Urothelium cell line (cell line): Measurements from ENCODE around the gene RPTOR.
"Not testable (repeated sequence)": the region's sequence is repeated elsewhere in the genome, so short reads cannot be mapped to it uniquely, and the experiment has no call there.

Experiments
- DNase-seq: peaks from one replicate; pipeline ENCODE4 v3.0.0; 2011; ENCODE audit warnings: low spot score, mixed read lengths
- FAIRE-seq: peaks from 2 replicates; lab custom pipeline; 2011; peaks lifted over from hg19 to GRCh38; lab: Jason Lieb, UNC

Gene RPTOR

DNA sequence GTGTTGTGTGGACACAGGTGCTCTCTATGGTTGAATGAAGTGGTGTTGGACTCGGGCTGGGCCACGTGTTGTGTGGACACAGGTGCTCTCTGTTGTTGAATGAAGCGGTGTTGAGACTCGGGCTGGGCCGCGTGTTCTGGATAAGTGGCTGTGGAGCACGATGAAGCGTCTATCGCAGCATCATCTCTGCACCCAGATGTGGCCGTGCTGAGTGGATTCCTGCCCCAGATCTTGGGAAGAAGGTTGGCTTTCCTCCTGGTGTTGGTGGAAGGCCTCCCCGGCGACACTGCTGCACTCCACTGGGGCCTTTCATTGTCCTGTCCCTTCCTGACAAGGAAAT is 69.1 kb downstream of the RPTOR start:
- DNase-seq (no peak), FAIRE-seq (peak; percentile 83)

DNA sequence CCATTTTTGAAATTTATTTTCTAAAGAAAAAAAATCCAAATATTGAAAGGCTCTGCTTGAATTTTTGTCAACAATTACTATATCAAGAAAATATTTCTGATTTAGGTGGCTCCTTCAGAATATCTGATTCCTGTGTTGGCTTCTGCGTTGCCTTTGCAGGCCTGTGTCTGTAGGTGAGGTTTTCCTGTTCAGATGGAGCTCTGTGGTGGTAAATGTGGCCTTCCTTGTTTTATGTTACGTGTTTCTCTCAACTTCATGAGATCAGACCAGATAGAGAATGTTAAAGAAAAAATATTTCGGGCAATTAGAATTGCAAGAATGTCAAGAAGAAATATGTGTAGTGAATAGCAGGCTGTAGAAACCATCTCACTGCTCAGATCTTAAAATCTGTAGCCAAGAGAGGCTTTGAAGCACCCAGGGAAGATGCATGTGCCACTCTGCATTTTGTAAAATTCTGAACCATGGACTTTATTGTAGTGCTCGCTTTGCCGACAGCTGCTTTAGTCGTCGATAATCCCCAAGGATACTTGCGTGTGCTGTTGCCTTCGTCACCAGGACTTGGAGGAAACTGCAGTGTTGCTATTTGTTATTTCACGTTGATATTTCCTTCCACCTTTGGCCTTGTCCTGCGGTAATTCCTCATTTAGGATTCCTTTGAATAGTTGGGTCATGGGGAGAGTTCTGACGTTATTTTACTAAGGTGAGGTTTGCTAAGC is 69.9 kb downstream of the RPTOR start:
- DNase-seq, result no peak
- no peak for FAIRE-seq

DNA sequence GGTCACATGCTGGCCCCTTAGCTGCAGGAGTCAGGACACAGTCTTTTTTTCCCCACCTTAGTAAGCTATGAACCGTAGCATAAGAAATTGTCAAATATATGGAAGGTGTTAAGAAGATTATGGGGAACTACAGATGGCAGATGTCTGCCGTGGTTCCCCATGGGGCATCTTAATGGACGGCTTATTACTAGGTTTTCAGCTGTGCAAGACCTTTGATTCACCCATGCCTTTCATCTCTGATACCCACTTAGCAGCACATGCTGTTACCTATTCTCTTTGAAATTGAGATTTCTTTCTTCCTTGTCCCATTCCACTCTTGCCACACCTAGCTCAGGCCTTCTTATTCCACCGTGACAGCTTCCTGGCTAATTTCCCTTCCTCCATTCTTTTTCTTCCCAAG is 70.7 kb downstream of the RPTOR start:
- DNase-seq (no peak), FAIRE-seq (no peak)

DNA sequence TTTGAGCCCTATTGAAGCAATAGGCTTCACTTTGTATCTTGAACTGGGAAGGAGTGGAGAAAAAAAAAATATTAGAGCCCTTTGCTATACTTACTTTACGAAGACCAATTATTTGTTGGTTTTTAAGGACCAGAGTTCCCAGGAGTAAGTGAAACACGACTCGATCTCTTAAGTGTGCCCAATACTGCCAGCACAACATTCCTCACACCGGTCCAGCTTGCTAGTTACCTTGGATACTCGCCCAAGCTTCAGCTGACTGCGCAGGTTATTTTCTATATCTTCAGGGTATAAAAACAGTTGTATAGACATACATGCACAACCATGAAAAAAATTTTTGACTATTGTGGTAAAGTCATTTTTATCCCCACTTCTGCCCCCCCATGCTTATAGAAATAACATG is 72.1 kb downstream of the RPTOR start:
- DNase-seq (no peak), FAIRE-seq (no peak)

DNA sequence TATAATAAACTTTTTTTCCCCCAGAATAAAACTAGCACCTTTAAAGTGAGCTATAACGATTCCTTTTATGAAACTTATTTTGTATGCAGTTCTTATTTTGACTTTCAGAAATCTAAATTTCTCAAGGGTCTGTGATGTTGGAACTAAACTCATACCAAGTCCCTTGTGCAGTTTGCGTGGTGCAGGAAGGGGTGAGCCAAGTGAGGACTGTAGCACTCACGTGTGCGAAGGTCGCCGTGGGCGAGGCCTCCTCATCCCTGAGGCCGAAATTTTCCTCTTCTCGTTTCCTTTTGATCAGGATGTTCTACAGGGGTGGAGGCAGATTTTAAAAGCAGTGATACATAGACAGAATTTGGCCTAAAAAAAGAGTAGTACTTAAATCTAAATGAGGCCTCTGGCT is 73.7 kb downstream of the RPTOR start:
- FAIRE-seq (no peak), DNase-seq (no peak)

DNA sequence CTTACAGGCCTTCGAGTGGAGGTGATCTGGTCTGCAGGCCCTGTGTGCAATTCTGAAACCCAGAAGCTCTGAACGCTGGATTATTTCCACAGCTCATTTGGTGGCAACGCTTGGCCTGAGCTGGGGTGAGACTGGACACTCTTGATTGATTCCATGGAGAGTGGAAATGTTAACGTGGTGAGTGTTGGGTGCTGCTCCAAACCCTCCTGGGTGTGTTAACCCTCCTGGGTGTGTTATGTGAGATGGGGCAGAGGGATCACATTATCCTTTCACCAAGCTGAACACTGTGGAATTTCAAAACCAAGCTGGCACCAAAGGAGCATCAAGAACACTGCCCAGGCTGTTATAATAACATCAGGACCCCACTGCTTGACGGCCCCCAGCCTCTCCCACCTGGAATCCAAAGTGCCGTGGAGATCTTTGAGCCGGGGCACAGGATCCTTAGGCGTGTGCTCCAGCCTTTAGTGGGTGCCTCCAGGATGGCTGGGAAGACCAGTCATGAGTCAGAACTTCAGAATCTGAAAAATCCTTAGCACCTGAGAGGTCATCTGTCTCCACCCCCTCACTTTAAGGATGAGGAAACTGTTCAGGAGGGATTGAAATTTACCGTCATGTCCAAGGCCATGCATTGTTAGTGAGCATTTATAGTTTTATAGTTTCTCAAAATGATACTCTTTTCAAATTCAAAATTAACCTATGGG is 75.0 kb downstream of the RPTOR start:
- no peak for FAIRE-seq
- peak; percentile 95 for DNase-seq

DNA sequence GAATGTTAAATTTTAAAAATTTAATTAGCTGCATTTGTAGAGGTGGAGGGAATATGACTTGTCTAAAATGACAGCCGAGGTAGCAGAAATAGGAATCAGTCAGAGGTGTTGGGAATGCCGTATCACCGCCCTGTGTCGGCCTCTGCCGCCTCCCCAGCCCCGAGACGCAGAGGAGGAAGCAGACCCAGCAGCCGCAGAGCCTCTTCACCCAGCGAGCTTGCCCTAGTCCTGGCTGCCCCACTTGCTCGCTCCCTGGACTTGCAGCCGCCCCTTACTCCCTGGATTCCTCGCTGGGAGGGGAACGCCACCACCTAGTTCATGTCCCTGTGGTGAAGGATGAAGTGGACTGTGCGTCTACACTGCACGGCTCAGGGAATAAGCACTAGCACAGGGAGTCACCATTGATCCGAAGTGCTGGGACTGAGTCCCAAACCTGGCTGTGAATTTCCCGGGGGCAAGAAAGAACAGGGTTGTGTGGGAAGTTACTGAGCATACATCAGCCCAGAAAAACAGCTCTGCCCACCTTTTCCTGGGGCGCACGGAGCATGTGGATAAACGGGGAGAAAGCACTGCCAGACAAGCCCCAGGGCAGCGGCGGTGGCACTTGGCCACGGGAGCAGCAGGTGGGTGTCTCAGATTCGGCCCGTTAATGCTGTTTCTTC is 76.8 kb downstream of the RPTOR start:
- peak; percentile 83 for FAIRE-seq
- DNase-seq, result no peak

DNA sequence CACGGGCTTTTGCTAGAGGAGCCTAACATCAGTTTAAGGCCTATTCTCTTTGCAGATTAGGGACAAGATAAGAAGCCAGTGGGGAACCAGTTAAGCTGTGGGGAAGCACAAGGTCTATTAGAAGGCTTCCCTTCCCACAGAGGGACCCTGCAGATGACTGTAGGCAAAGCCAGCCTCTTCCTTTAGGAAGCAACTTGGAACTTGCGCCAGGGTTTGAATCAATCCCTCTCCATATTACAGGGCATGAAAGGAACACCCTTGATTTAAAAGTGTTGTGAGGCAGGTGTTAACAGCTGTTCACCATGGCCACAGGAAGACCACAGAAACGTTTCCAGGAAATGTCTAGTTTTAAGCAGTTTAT is 77.3 kb downstream of the RPTOR start:
- DNase-seq (no peak), FAIRE-seq (no peak)

DNA sequence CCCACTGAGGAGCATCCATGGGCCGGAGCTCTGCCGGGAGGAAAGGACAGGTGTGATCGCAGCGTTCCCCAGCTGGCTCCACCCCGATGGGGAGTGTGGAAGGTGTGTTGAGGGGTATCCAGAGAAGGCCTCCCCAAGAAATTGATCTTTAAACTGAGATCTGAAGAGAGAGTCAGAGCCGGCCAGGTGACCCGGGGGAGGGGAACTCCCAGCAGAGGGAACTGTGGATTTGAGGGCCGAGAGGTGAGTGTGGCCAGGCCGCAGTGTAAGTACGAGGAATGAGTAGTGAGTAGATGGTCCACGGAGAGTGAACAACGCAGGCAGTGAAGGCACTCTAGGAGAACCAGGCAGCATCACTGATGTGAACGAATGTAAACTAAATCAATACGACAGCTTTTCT is 80.2 kb downstream of the RPTOR start:
- DNase-seq (no peak), FAIRE-seq (peak; percentile 42)

DNA sequence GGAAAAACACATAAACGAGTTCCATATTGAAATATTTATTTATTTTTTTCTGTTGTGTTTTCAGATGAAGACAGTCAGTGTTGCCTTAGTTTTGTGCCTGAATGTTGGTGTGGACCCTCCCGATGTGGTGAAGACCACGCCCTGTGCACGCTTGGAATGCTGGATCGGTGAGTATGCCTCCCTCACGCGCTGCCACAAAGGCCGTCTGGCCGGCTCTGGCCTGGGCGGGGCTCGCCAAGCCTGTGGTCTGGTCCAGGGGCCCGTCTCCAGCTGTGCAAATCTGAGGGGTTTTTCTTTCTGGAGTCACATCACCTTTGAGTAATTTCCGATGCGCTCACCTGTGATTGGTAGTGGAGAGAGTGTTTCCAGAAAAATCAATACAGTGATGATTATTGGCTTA is 81.0 kb downstream of the RPTOR start:
- DNase-seq (peak; percentile 88), FAIRE-seq (peak; percentile 53)

DNA sequence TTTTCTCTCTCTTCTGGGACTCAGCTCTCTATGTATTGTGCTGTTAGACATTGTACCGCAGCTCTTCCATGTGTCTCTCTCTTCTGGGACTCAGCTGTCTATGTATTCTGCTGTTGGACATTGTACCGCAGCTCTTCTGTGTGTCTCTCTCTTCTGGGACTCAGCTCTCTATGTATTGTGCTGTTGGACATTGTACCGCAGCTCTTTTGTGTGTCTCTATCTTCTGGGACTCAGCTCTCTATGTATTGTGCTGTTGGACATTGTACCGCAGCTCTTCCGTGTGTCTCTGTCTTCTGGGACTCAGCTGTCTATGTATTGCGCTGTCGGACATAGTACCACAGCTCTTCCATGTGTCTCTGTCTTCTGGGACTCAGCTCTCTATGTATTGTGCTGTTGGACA is 84.2 kb downstream of the RPTOR start:
- not testable (repeated sequence) for FAIRE-seq, DNase-seq

DNA sequence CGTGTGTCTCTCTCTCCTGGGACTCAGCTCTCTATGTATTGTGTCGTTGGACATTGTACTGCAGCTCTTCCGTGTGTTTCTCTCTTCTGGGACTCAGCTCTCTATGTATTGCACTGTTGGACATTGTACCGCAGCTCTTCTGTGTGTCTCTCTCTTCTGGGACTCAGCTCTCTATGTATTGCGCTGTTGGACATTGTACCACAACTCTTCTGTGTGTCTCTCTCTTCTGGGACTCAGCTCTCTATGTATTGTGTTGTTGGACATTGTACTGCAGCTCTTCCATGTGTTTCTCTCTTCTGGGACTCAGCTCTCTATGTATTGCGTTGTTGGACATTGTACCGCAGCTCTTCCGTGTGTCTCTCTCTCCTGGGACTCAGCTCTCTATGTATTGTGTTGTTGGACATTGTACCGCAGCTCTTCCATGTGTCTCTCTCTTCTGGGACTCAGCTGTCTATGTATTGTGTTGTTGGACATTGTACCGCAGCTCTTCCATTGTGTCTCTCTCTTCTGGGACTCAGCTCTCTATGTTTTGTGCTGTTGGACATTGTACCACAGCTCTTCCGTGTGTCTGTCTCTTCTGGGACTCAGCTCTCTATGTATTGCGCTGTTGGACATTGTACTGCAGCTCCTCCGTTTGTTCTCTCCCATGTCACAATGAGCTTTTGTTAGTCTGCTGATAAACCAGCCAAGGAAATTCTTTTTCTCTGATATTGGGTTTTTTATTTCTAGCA is 84.8 kb downstream of the RPTOR start:
- DNase-seq (no peak), FAIRE-seq (peak; percentile 65)

DNA sequence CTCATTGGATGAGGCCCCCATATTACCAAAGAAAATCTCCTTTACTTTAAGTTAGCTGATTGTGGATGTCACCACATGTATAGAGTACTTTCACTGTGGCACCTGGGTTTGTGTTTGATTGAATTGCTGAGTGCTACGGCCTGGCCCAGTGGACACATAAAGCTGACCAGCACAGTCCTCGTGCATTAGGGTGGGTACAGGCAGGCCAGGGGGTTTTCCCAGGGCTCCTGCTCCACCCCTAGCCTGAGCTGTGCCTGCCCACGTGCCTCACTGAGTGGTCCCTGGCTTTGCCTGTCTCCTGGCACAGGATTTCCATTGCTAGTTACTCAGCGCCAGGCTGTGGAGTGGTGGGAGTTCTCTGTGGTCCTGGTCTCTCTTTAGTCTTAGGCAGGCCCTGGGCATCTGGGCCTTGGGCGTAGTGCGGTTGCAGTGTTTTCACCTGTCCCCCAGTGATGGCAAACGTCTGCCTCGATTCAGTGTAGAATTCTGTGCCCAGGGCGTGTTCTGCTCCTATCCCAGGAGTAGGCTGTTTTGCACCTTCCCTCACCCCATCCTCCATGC is 86.0 kb downstream of the RPTOR start:
- no peak for DNase-seq
- no peak for FAIRE-seq

DNA sequence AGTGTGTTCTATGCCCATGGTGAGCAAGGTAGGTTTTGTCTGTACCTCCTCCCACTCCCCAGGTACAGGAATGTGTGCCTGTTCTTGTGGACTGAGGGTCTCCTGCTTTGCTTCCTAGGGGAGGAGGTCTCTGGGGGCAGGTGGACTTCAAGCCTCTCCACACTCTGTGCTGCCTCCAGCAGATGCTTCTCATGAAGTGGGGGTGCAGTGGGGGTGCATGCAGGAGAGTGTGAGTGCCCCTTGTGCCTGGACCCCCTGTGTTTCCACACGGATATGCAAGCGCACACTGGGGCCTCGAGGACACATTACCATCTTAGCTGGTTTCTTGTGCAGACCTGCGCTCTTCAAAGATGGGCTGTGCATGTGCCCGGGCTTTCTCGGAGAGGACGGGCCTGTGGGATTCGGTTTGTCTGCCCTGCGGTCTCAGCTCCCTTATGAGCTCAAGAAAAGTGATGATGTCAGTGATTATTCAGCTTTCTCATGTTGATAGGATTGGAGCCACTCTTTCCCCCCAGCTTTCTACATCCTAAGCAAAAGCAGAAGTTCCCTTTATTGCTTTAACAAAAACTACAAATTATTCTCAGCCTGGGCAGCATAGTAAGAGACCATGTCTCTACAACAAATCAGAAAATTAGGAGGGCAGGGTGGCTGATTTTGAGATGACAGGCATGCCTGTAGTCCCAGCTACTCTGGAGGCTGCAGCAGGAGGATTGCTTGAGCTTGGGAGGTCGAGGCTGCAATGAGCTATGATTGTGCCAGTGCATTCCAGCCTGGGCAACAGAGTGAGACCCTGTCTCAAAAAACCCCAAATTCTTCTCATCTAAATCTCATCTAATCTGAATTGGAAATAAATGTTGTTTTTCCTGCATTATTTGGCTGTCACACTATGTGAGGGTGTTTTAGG is 86.8 kb downstream of the RPTOR start:
- FAIRE-seq (peak; percentile 32), DNase-seq (no peak)

DNA sequence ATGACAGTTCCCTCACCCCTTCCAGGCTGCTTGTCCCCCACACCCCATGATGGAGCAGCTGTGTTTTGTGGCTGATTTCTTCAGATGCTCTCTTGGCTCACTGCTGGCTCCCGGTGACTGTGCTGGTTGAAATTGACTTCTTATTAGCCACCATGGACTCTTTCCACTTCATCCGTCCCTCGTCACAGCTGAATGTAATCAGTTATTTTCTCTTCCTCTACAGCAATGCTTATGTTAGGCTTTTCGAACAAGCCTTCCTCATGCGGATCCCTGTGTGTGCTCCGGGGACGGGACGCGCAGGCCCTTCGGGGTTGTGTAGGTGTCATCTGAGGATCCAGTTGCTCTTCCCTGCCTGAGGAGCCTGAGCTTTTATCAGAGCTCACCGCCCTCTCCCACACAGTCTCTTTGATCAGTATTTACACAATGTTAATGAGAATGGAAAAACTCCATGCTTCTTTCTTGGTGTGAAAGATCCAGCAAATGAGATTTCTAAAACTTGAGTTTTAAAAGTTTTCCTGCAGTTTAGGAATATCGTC is 87.5 kb downstream of the RPTOR start:
- DNase-seq (no peak), FAIRE-seq (no peak)

DNA sequence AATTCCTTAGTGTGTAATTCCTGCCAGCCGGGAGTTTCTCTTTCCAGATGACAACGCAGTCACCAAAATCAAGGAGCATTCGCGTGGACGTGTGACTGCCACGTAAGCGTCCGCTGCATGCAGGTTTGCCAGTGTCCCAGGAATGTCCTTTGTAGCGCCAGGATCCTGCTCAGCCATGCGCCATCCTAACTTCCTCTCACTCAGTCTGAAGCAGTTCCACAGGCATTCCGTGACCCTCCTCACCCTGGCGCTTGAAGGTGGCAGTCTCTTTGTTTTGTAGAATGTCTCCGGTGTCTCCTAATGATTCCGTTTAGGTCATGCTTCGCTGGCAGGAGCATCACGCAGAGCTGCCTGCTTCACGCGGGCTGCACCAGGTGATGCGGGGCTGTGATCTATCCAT is 88.6 kb downstream of the RPTOR start:
- FAIRE-seq, result no peak
- no peak for DNase-seq

DNA sequence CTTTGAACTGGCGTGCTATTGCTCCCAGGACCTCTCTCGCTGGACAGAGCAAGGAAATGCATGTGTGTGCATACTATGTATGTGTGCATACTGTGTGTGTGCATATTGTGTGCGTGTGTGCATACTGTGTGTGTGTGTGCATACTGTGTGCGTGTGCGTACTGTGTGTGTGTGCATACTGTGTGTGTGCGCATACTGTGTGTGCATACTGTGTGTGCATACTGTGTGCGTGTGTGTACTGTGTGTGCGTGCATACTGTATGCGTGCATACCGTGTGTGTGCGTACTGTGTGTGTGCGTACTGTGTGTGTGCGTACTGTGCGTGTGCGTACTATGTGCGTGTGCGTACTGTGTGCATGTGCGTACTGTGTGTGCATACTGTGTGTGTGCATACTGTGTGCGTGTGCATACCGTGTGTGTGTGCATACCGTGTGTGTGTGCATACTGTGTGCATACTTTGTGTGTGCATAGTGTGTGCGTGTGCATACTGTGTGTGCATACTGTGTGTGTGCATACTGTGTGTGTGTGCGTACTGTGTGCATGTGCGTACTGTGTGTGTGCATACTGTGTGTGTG is 89.4 kb downstream of the RPTOR start:
- no peak for DNase-seq
- peak; percentile 100 for FAIRE-seq

DNA sequence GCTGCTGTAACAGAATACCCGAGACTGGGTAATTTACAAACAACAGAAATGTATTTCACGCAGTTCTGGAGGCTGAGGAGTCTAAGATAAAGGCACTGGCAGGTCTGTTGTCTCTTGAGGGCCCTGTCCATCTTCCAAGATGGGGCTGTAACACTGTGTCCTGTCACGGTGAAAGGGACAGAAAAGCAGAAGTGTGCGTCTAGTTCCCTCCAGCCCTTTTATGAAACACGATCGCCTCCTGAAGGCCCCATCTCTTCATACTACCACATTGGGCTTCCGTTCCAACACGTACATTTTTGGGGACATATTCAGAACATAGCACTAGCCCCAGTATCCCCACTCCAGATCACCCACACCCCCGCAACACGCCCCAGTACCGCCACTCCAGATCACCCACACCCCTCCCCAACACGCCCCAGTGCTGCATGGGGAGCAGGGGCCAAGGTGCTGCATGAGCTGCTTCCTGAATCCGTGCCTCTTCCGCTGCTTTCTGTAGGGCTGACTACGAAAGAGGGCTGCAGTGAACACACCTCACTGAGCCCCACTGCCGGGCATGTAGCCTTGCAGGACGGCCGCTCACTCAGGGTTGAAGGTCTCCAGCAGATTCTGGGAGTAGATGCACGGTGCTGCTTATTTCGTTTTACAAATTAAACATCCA is 91.9 kb downstream of the RPTOR start:
- peak; percentile 13 for FAIRE-seq
- no peak for DNase-seq
